ENCODE measurements around the gene AGFG2. TPM values are rescaled to one million over a fixed set of nuclear protein-coding genes. Genes with fewer than 3 reads are reported as not detected.

Gene AGFG2
- total RNA-seq, 1 donor from 2014 or later = 1.3 TPM

DNA sequence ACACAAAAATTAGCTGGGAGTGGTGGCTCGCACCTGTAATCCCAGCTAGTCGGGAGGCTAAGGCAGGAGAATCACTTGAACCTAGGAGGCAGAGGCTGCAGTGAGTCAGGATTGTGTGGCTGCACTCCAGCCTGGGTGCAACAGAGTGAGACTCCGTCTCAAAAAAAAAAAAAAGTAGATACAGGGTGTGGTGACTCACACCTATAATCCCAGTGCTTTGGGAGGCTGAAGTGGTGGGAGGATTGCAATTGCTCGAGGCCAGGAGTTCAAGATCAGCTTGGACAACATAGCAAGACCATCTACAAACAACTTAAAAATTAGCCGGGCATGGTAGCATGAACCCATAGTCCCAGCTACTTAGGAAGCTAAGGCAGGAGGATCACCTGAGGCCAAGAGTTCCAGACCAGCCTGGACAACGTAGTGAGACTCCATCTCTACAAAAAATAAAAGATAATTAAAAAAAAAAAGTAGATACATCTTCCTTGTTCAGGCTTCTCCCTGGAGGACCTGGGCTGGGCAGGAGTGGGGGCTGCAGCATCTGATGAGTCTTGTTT, 75.4 kb downstream of the AGFG2 start:
- H3K36me3 ChIP-seq (ENCODE audit: control insufficient read depth, insufficient read depth, low read length) = peaks cover 1% of the 10 kb centered on the region
- FAIRE-seq = no peak
- TF ChIP-seq CTCF (IDR thresholded peaks at IDR 0.05; ENCODE audit: insufficient read depth, low read length, severe bottlenecking) = no peak

More for the DNA sequence above, 75.4 kb downstream of the AGFG2 start:
- no peak overlapping the region for H3K4me3 ChIP-seq (ENCODE audit: low read depth, low read length)
- DNase-seq (ENCODE audit: low read depth) = no peak
- H3K27me3 ChIP-seq (ENCODE audit: control insufficient read depth, insufficient read depth, low read length) = no peaks in the 10 kb centered on the region

Other genes with a start within 250 kb of the AGFG2 start
- gene SPDYE3, start 231.5 kb upstream of the AGFG2 start, total RNA-seq = not detected in 2 replicates
- 5.5 and 7.8 TPM in 2 replicates for gene PILRB, start 181.1 kb upstream of the AGFG2 start, total RNA-seq
- gene PILRA, start 165.7 kb upstream of the AGFG2 start, total RNA-seq = 0.13 TPM in 1 of 2 replicates, not detected in the other
- gene ZCWPW1, start 110.5 kb upstream of the AGFG2 start, total RNA-seq = 1.3 and 2.0 TPM in 2 replicates
- gene MEPCE, start 109.4 kb upstream of the AGFG2 start, total RNA-seq = 18.7 and 20.7 TPM in 2 replicates
- 32.8 and 34.2 TPM in 2 replicates for gene PPP1R35, start 102.7 kb upstream of the AGFG2 start, total RNA-seq
- 0.38 and 0.53 TPM in 2 replicates for gene SPACDR, start 74.9 kb upstream of the AGFG2 start, total RNA-seq
- 7.6 and 12.7 TPM in 2 replicates for gene TSC22D4, start 60.0 kb upstream of the AGFG2 start, total RNA-seq
- under 0.01 and 0.64 TPM in 2 replicates for gene NYAP1, start 55.3 kb upstream of the AGFG2 start, total RNA-seq
- gene SAP25, start 34.7 kb downstream of the AGFG2 start, total RNA-seq = not detected in 2 replicates
- gene LRCH4, start 46.9 kb downstream of the AGFG2 start, total RNA-seq = 3.9 and 8.2 TPM in 2 replicates
- gene FBXO24, start 47.1 kb downstream of the AGFG2 start, total RNA-seq = 0.38 and 0.53 TPM in 2 replicates
- 0.38 and 0.53 TPM in 2 replicates for gene PCOLCE, start 63.2 kb downstream of the AGFG2 start, total RNA-seq
- gene MOSPD3, start 73.3 kb downstream of the AGFG2 start, total RNA-seq = 1.8 and 1.9 TPM in 2 replicates
- 0.13 TPM in 1 of 2 replicates, not detected in the other for gene TFR2, start 102.3 kb downstream of the AGFG2 start, total RNA-seq
- not detected in 2 replicates for gene ACTL6B, start 117.2 kb downstream of the AGFG2 start, total RNA-seq
- 66.1 and 88.7 TPM in 2 replicates for gene GNB2, start 134.5 kb downstream of the AGFG2 start, total RNA-seq
- gene GIGYF1, start 155.0 kb downstream of the AGFG2 start, total RNA-seq = 9.9 and 14.2 TPM in 2 replicates
- gene POP7, start 166.9 kb downstream of the AGFG2 start, total RNA-seq = 33.8 and 40.8 TPM in 2 replicates
- gene EPO, start 181.3 kb downstream of the AGFG2 start, total RNA-seq = not detected in 2 replicates
- gene ZAN, start 194.4 kb downstream of the AGFG2 start, total RNA-seq = not detected in 2 replicates

Data from bronchial epithelial cell (primary cell).